MCF 10A (cell line): Measurements from ENCODE around the gene SLC9A7. TPM values are rescaled to one million over a fixed set of nuclear protein-coding genes. Genes with fewer than 3 reads are reported as not detected.

Source experiments
- BruUV-seq: library from RNA; stranded (reverse); fragments of 400-500 nt; replicated peaks from 2 replicates; lab custom pipeline; 2021; lab: Mats Ljungman, UMichigan
- CTCF ChIA-PET: fragments of 300-600 bp; sonication (Branson Sonifier 250); formaldehyde crosslinking; extraction: SDS; loops from one replicate; lab custom pipeline; 2021; ENCODE audit warnings: antibody characterized with exemption, inconsistent platforms; lab: Yijun Ruan, JAX
- POLR2A ChIA-PET: fragments of 300-600, 350-650 bp; sonication (Branson Sonifier 250); formaldehyde crosslinking; extraction: SDS; loops from one replicate; lab custom pipeline; 2020; ENCODE audit warnings: antibody characterized with exemption, inconsistent platforms; lab: Yijun Ruan, JAX
- DNase-seq: peaks from one replicate; pipeline ENCODE4 v3.0.0-alpha.2; 2018; ENCODE audit not compliant: unreplicated experiment
- H3K27ac Mint-ChIP-seq: one replicate; pipeline ENCODE4 v1.8.0; 2022; ENCODE audit warnings: mild to moderate bottlenecking, low read depth, mixed read lengths; ENCODE audit not compliant: unreplicated experiment
- H3K27me3 Mint-ChIP-seq: one replicate; pipeline ENCODE4 v1.8.0; 2022; ENCODE audit warnings: mixed read lengths; ENCODE audit not compliant: insufficient read depth, unreplicated experiment
- H3K36me3 Mint-ChIP-seq: one replicate; pipeline ENCODE4 v1.8.0; 2022; ENCODE audit warnings: mild to moderate bottlenecking, moderate library complexity, mixed read lengths; ENCODE audit not compliant: insufficient read depth, unreplicated experiment
- H3K4me1 Mint-ChIP-seq: one replicate; pipeline ENCODE4 v1.8.0; 2022; ENCODE audit warnings: mixed read lengths; ENCODE audit not compliant: insufficient read depth, unreplicated experiment
- H3K4me3 Mint-ChIP-seq: one replicate; pipeline ENCODE4 v1.8.0; 2022; ENCODE audit warnings: mild to moderate bottlenecking, moderate library complexity, mixed read lengths; ENCODE audit not compliant: unreplicated experiment
- H3K9me3 Mint-ChIP-seq: one replicate; pipeline ENCODE4 v1.8.0; 2022; ENCODE audit warnings: mixed read lengths; ENCODE audit not compliant: unreplicated experiment
- CTCF ChIP-seq: fragments of 200-600 bp; IDR thresholded peaks from one replicate; pipeline ENCODE4 v1.8.0; 2022; ENCODE audit warnings: antibody characterized with exemption, mild to moderate bottlenecking; ENCODE audit not compliant: unreplicated experiment
- intact Hi-C: fragments of 100-400 bp; cut with micrococcal nuclease; formaldehyde crosslinking; loops from 2 replicates; pipeline ENCODE4 v1.14.1; 2022
- total RNA-seq: library from RNA; stranded (reverse); gene quantifications from 2 replicates; pipeline ENCODE4 v1.2.3, GENCODE V29; 2022

SLC9A7 gene
- total RNA-seq, 1 experiment from 2014 or later: 28.3 TPM

DNA sequence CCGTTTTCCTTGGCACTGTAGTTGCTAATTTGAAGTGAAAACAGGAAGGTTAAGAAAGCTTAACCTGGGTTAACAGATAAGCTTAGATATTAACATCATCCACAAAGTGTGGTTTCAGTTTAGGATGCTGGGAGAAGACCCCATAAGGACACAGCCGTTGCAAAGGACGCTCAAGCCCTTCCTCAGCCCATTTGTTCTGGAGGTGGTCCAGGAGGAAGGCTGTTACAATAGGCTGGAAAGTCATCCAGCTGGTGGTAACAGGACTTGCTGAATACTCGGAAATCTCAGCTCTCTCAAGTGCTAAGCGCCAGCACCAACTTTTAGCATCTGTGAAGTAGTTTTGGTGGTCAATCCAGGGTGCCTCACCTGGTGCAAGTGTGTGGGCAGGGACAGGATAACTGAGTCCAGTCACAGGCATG lies 171.2 kb downstream of the SLC9A7 start:
- POLR2A ChIA-PET: interaction anchor here (0.6 to 0.7 kb wide), 2 partner anchors 40 to 252 kb away, joined by 3 to 5 read pairs; no protein-coding TSS in a partner anchor
- no peaks in the 10 kb centered on the region for H3K9me3 Mint-ChIP-seq
- no peak for TF ChIP-seq CTCF
- no TSS peak for BruUV-seq
- CTCF ChIA-PET: interaction anchor here (0.6 kb wide), 2 partner anchors 10 to 33 kb away, joined by 3 read pairs; no protein-coding TSS in a partner anchor
- no peaks in the 10 kb centered on the region for H3K36me3 Mint-ChIP-seq
- H3K4me1 Mint-ChIP-seq: peaks cover 14% of the 10 kb centered on the region
- intact Hi-C loops: loop anchor here (10.0 kb wide), 1 partner anchor 143 kb away; no protein-coding TSS in a partner anchor
- peaks cover 25% of the 10 kb centered on the region for H3K27me3 Mint-ChIP-seq
- no peak overlapping the region for H3K4me3 Mint-ChIP-seq
- H3K27ac Mint-ChIP-seq: peak overlapping the region; percentile 42
- DNase-seq: peak; percentile 23

DNA sequence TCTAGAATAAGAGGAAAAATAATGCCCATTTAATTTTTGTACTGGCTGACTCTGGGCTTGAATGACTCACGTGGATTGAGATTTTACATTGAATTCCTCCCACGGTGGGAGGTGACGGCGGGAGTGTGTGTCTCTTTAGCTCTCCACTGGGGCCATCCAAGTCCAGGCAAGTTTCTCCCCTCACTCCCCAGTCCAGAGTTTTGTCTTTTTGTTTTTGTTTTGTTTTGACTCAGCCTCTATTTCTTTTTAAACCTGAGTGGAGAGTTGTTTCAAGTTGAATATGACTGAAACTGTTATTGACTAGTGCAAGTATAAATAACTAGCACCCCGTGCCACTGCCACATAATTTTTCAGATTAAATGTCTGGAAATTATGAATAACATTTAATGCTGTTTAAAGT lies 171.8 kb downstream of the SLC9A7 start:
- H3K4me1 Mint-ChIP-seq: peaks cover 14% of the 10 kb centered on the region
- peak; percentile 49 for DNase-seq
- no peak overlapping the region for H3K4me3 Mint-ChIP-seq
- intact Hi-C loops: loop anchor here (10.0 kb wide), 1 partner anchor 142 kb away; no protein-coding TSS in a partner anchor
- ChIA-PET CTCF (interaction anchor here (0.6 kb wide), 1 partner anchor 692 kb away, joined by 3 read pairs; no protein-coding TSS in a partner anchor), POLR2A (no interaction called here)
- peaks cover 28% of the 10 kb centered on the region for H3K27me3 Mint-ChIP-seq
- H3K9me3 Mint-ChIP-seq: no peaks in the 10 kb centered on the region
- no TSS peak for BruUV-seq
- H3K27ac Mint-ChIP-seq: peak overlapping the region; percentile 42
- no peaks in the 10 kb centered on the region for H3K36me3 Mint-ChIP-seq
- TF ChIP-seq CTCF: no peak

GRCh38 chrX:46584736-46585135 lies 174.2 kb downstream of the SLC9A7 start:
- BruUV-seq: no TSS peak
- H3K9me3 Mint-ChIP-seq: no peaks in the 10 kb centered on the region
- ChIA-PET CTCF (no interaction called here), POLR2A (no interaction called here)
- no peak overlapping the region for H3K27ac Mint-ChIP-seq
- peaks cover 30% of the 10 kb centered on the region for H3K27me3 Mint-ChIP-seq
- intact Hi-C loops: loop anchor here (10.0 kb wide), 1 partner anchor 140 kb away; no protein-coding TSS in a partner anchor
- no peak for TF ChIP-seq CTCF
- no peak overlapping the region for H3K4me3 Mint-ChIP-seq
- H3K4me1 Mint-ChIP-seq: peaks cover 14% of the 10 kb centered on the region
- no peak for DNase-seq
- H3K36me3 Mint-ChIP-seq: no peaks in the 10 kb centered on the region

DNA sequence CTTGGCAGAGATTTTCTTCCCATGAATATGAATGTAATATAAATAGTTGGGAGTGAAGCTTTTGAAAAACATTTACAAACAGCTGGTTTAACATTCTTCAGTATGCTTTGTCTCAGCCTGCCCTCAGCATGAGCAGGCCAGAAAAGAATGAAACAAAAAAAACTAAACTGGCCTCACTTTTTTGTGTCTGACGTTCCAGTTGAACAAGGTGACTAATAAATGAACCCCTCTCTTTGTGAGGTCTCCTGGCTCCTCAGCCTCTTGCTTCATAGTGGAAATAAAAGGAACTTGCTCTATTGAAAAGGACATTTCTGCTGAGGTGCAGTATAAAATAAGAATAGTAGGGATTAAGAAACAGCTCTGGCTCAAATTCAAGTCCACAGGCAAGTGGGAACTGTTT lies 176.0 kb downstream of the SLC9A7 start:
- no peak for TF ChIP-seq CTCF
- no peaks in the 10 kb centered on the region for H3K9me3 Mint-ChIP-seq
- peaks cover 9% of the 10 kb centered on the region for H3K4me1 Mint-ChIP-seq
- no TSS peak for BruUV-seq
- peak; percentile 81 for DNase-seq
- peaks cover 31% of the 10 kb centered on the region for H3K27me3 Mint-ChIP-seq
- ChIA-PET CTCF (no interaction called here), POLR2A (interaction anchor here (0.9 to 1.6 kb wide), 5 partner anchors 10 to 38 kb away, joined by 4 to 8 read pairs (median 5); partner anchors contain the start of gene ZNF674)
- peak overlapping the region; percentile 32 for H3K27ac Mint-ChIP-seq
- no peaks in the 10 kb centered on the region for H3K36me3 Mint-ChIP-seq
- H3K4me3 Mint-ChIP-seq: peak overlapping the region; percentile 14
- intact Hi-C loops: loop anchor here (10.0 kb wide), 1 partner anchor 138 kb away; no protein-coding TSS in a partner anchor
